ENCODE data around the gene MVB12B. TPM values are rescaled to one million over a fixed set of nuclear protein-coding genes. Genes with fewer than 3 reads are reported as not detected.

The MVB12B gene
- total and polyA plus RNA-seq, 2 of the 4 experiments (the other 2 are of a cell fraction), result 2.0 to 4.0 TPM

- H2BK120ac ChIP-seq (ENCODE audit: low read depth, low read length), result no peak overlapping the region
- H4K5ac ChIP-seq (ENCODE audit: low read depth, low read length), result no peak overlapping the region
- TF ChIP-seq USF2 (IDR thresholded peaks at IDR 0.05; ENCODE audit: low read depth, low read length) (no peak), NFE2L2 (IDR thresholded peaks at IDR 0.05; ENCODE audit: low read depth, low read length) (no peak), BHLHE40 (IDR thresholded peaks at IDR 0.05; ENCODE audit: low read depth, low read length) (no peak), CEBPB (IDR thresholded peaks at IDR 0.05; ENCODE audit: low read depth, low read length) (no peak), CTCF (conservative IDR thresholded peaks at IDR 0.05; ENCODE audit: low read depth, low read length) (no peak), RAD21 (IDR thresholded peaks at IDR 0.05; ENCODE audit: low read length) (no peak), ELK1 (IDR thresholded peaks at IDR 0.05; ENCODE audit: borderline replicate concordance, low read depth, low read length) (no peak)
- no peak overlapping the region for H2BK15ac ChIP-seq (ENCODE audit: low read depth, low read length)
- intact Hi-C loops (cut with micrococcal nuclease), result loop anchor here (10.0 kb wide), 1 partner anchor 348 kb away; no protein-coding TSS in a partner anchor
- no peaks in the 10 kb centered on the region for H3K4me1 ChIP-seq (ENCODE audit: control insufficient read depth, insufficient read depth, low read length)
- H2BK20ac ChIP-seq (ENCODE audit: low read depth, low read length), result no peak overlapping the region
- ATAC-seq (ENCODE audit: low read depth) (no peak), DNase-seq (no peak)
- H3K4ac ChIP-seq (ENCODE audit: low read depth, low read length), result no peak overlapping the region
- H4K8ac ChIP-seq (ENCODE audit: low read depth in 2 of 2, low read length in 2 of 2), result no peak overlapping the region
- H3K79me1 ChIP-seq (ENCODE audit: low read depth in 1 of 2, low read length in 2 of 2), result no peaks in the 10 kb centered on the region
- ChIA-PET POLR2A (ENCODE audit: unreplicated experiment) (no interaction called here), CTCF (interaction anchor here (0.6 to 1.2 kb wide), 3 partner anchors 12 to 73 kb away, joined by 3 to 4 read pairs (median 3); no protein-coding TSS in a partner anchor)
- no peak overlapping the region for H2BK5ac ChIP-seq (ENCODE audit: low read depth, low read length, poor library complexity, severe bottlenecking)
- no peaks in the 10 kb centered on the region for H3K9me3 ChIP-seq (ENCODE audit: control insufficient read depth, insufficient read depth, low read length)
- no peak overlapping the region for H2AFZ ChIP-seq (replicated peaks; ENCODE audit: low read length, poor library complexity)
- WGBS, 2 experiments (ENCODE audit: extremely low coverage in 2 of 2, insufficient read length in 1 of 2), result 60% methylated on average over 4 of the region's 19 CpGs; no CpG with 5 or more reads in 1 of the 2 experiments
- no peak overlapping the region for H3K23ac ChIP-seq (ENCODE audit: low read depth, low read length)
- peaks cover 81% of the 10 kb centered on the region for H3K27me3 ChIP-seq (ENCODE audit: control insufficient read depth, insufficient read depth, low read length)
- in situ Hi-C loops (cut with MboI; ENCODE audit: low sequenced_read_pairs), result no loop called here
- H2AK5ac ChIP-seq (ENCODE audit: low read depth, low read length), result no peak overlapping the region
- no peaks in the 10 kb centered on the region for H4K20me1 ChIP-seq (ENCODE audit: insufficient read depth, low read length)
- BruUV-seq (replicated peaks), result no TSS peak
- no peaks in the 10 kb centered on the region for H3K36me3 ChIP-seq (ENCODE audit: control insufficient read depth, insufficient read depth, low read length)
- H2AK9ac ChIP-seq (replicated peaks; ENCODE audit: low read depth, low read length, poor library complexity), result no peak overlapping the region
- H3K56ac ChIP-seq (ENCODE audit: extremely low read depth, insufficient read depth, low read length), result no peak overlapping the region
- no peak overlapping the region for H3K9ac ChIP-seq (ENCODE audit: low read depth, low read length)
- no peak overlapping the region for H3K4me2 ChIP-seq (ENCODE audit: low read depth, low read length)
- H3K4me3 ChIP-seq (ENCODE audit: insufficient read depth, low read depth, low read length), result no peak overlapping the region
- H4K91ac ChIP-seq (ENCODE audit: insufficient read depth, low read depth, low read length), result no peak overlapping the region
- H3K27ac ChIP-seq (ENCODE audit: insufficient read depth, low read length), result no peak overlapping the region
- no peak overlapping the region for H3K18ac ChIP-seq (ENCODE audit: low read depth, low read length)
- H3K9me1 ChIP-seq (ENCODE audit: insufficient read depth, low read length), result no peaks in the 10 kb centered on the region
- dilution Hi-C loops (cut with HindIII; ENCODE audit: low sequenced_read_pairs, unreplicated experiment), result no loop called here
- no peak overlapping the region for H3K14ac ChIP-seq (replicated peaks; ENCODE audit: low read depth, low read length)
Observed at GRCh38 chr9:126526218-126527108, 199.8 kb downstream of the MVB12B start.
